K562 (cell line): ENCODE data around the gene ADIG. TPM values are rescaled to one million over a fixed set of nuclear protein-coding genes. Genes with fewer than 3 reads are reported as not detected.
A peak's percentile ranks its signal among the peaks of the same experiment; 100 is the strongest.

Experiments used
- ARNT ChIP-seq, 2 experiments: fragments of 450-650 bp; IDR thresholded peaks; 2 replicates each; pipeline ENCODE4 v1.6.1; 2016; ENCODE audit warnings: mild to moderate bottlenecking in 1 of 2
- CCAR2 ChIP-seq: fragments of 200-400 bp; formaldehyde crosslinking; IDR thresholded peaks from 2 replicates; pipeline ENCODE4 v1.6.1; 2017; ENCODE audit warnings: mild to moderate bottlenecking, low read depth, low read length
- E2F3 ChIP-seq: fragments of 250-450 bp; sonication (Bioruptor Pico); IDR thresholded peaks from 2 replicates; pipeline ENCODE4 v1.4.0; 2020; ENCODE audit warnings: mild to moderate bottlenecking
- GATAD2A ChIP-seq: fragments of 450-650 bp; IDR thresholded peaks from 2 replicates; pipeline ENCODE4 v1.6.1; 2017
- KDM5B ChIP-seq: fragments of 200-600 bp; sonication (generic); IDR thresholded peaks from 2 replicates; pipeline ENCODE4 v1.6.1; 2012; ENCODE audit warnings: low read depth, mild to moderate bottlenecking, moderate library complexity, low read length, control low read depth, inconsistent platforms; ENCODE audit not compliant: insufficient replicate concordance
- LEF1 ChIP-seq: fragments of 450-650 bp; IDR thresholded peaks from 2 replicates; pipeline ENCODE4 v1.6.1; 2016; ENCODE audit warnings: mild to moderate bottlenecking
- NR2C1 ChIP-seq, 2 experiments: fragments of 450-650 bp; IDR thresholded peaks; 2 replicates each; pipeline ENCODE4 v1.6.1; 2017; ENCODE audit warnings: mild to moderate bottlenecking in 2 of 2, antibody characterized with exemption in 1 of 2, inconsistent platforms in 1 of 2, missing compliant biosample characterization in 1 of 2, missing genetic modification characterization in 1 of 2
- NR2F6 ChIP-seq: fragments of 450-650 bp; formaldehyde crosslinking; IDR thresholded peaks from 2 replicates; pipeline ENCODE4 v1.4.0; 2020; ENCODE audit warnings: mild to moderate bottlenecking
- RCOR1 ChIP-seq, 2 experiments: IDR thresholded peaks; 2 replicates each; pipeline ENCODE4 v1.6.1; 2012; ENCODE audit warnings: low read depth in 2 of 2, low read length in 2 of 2, borderline replicate concordance in 1 of 2, improper control_type of control experiment in 1 of 2
- RNF2 ChIP-seq: sonication (generic); IDR thresholded peaks from 2 replicates; pipeline ENCODE4 v1.6.1; 2016
- SIN3B ChIP-seq: fragments of 450-650 bp; IDR thresholded peaks from 2 replicates; pipeline ENCODE4 v1.6.1; 2017; ENCODE audit warnings: low read depth, mild to moderate bottlenecking, moderate library complexity
- SIRT6 ChIP-seq: IDR thresholded peaks from one replicate; pipeline ENCODE4 v1.6.1; 2012; ENCODE audit warnings: low read depth, mild to moderate bottlenecking, control low read depth, inconsistent platforms, low read length, moderate library complexity
- SREBF2 ChIP-seq: sonication (generic); formaldehyde crosslinking; IDR thresholded peaks from 2 replicates; pipeline ENCODE4 v1.4.0; 2020; ENCODE audit warnings: mild to moderate bottlenecking, missing genetic modification reagents
- THRAP3 ChIP-seq: fragments of 450-650 bp; IDR thresholded peaks from 2 replicates; pipeline ENCODE4 v1.6.1; 2016; ENCODE audit warnings: mild to moderate bottlenecking, inconsistent platforms, borderline replicate concordance
- ZNF124 ChIP-seq: sonication (generic); formaldehyde crosslinking; IDR thresholded peaks from 2 replicates; pipeline ENCODE4 v1.8.1; 2022; ENCODE audit warnings: missing genetic modification reagents
- ZNF175 ChIP-seq: fragments of 200-800 bp; sonication (Bioruptor generic); IDR thresholded peaks from 2 replicates; pipeline ENCODE4 v1.6.1; 2016; ENCODE audit warnings: low read depth, mild to moderate bottlenecking, missing genetic modification characterization, missing compliant biosample characterization
- ZNF263 ChIP-seq: sonication (generic); formaldehyde crosslinking; IDR thresholded peaks from 2 replicates; pipeline ENCODE4 v1.8.0; 2022; ENCODE audit warnings: mild to moderate bottlenecking, missing genetic modification reagents, borderline replicate concordance
- ZNF3 ChIP-seq: fragments of 250-450 bp; sonication (Bioruptor Pico); IDR thresholded peaks from 2 replicates; pipeline ENCODE4 v1.5.0; 2021; ENCODE audit warnings: mild to moderate bottlenecking, moderate library complexity
- ZNF395 ChIP-seq: fragments of 200-800 bp; sonication (Bioruptor generic); IDR thresholded peaks from 2 replicates; pipeline ENCODE4 v1.6.1; 2017; ENCODE audit warnings: missing genetic modification characterization, missing compliant biosample characterization
- ZNF583 ChIP-seq: fragments of 250-450 bp; sonication (Bioruptor Pico); IDR thresholded peaks from 2 replicates; pipeline ENCODE4 v1.4.0; 2020
- ZNF785 ChIP-seq: fragments of 250-450 bp; sonication (Bioruptor Pico); IDR thresholded peaks from 2 replicates; pipeline ENCODE4 v1.4.0; 2020; ENCODE audit warnings: mild to moderate bottlenecking
- polyA plus RNA-seq, 8 experiments: library from polyadenylated mRNA; depleted of rRNA in 4 of 8; stranded (reverse) in 5 of 8; unstranded in 3 of 8; fragments of >200 nt; fragmentation: Nextera tagmentation in 2 of 8; fragmentation: Illumina TruSeq in 1 of 8; extraction: Ambion mirVana in 2 of 8; extraction: Trizol in 1 of 8; gene quantifications; 2 replicates each; pipeline versions ENCODE4 v1.2.1 to v1.2.3, GENCODE V29; 2011 to 2014; ENCODE audit warnings: inconsistent platforms in 1 of 8, missing spikeins in 1 of 8
- total RNA-seq, 7 experiments: library from RNA; depleted of rRNA in 6 of 7; stranded (reverse); fragments of >200 nt in 6 of 7; fragmentation: Illumina TruSeq in 2 of 7; extraction: Trizol in 2 of 7; gene quantifications; 2 replicates each; pipeline versions ENCODE4 v1.2.1 to v1.2.3, GENCODE V29; 2011 to 2021; ENCODE audit warnings: low replicate concordance in 1 of 7
- TF ChIP-seq, protein P1 (sequence below): sonication (generic); formaldehyde crosslinking; IDR thresholded peaks from 2 replicates; pipeline ENCODE4 v1.8.0; 2022; ENCODE audit warnings: mild to moderate bottlenecking, missing genetic modification reagents
- TF ChIP-seq, protein P2 (sequence below): fragments of 250-450 bp; sonication (Bioruptor Pico); IDR thresholded peaks from 2 replicates; pipeline ENCODE4 v1.8.0; 2022; ENCODE audit warnings: inconsistent platforms, mild to moderate bottlenecking, moderate library complexity, borderline replicate concordance

Gene ADIG
- total and polyA plus RNA-seq, 9 of the 15 experiments (the other 6 are each of a cell fraction or from before 2014, with no cell fraction given) = not detected

- TF ChIP-seq, protein P1, sequence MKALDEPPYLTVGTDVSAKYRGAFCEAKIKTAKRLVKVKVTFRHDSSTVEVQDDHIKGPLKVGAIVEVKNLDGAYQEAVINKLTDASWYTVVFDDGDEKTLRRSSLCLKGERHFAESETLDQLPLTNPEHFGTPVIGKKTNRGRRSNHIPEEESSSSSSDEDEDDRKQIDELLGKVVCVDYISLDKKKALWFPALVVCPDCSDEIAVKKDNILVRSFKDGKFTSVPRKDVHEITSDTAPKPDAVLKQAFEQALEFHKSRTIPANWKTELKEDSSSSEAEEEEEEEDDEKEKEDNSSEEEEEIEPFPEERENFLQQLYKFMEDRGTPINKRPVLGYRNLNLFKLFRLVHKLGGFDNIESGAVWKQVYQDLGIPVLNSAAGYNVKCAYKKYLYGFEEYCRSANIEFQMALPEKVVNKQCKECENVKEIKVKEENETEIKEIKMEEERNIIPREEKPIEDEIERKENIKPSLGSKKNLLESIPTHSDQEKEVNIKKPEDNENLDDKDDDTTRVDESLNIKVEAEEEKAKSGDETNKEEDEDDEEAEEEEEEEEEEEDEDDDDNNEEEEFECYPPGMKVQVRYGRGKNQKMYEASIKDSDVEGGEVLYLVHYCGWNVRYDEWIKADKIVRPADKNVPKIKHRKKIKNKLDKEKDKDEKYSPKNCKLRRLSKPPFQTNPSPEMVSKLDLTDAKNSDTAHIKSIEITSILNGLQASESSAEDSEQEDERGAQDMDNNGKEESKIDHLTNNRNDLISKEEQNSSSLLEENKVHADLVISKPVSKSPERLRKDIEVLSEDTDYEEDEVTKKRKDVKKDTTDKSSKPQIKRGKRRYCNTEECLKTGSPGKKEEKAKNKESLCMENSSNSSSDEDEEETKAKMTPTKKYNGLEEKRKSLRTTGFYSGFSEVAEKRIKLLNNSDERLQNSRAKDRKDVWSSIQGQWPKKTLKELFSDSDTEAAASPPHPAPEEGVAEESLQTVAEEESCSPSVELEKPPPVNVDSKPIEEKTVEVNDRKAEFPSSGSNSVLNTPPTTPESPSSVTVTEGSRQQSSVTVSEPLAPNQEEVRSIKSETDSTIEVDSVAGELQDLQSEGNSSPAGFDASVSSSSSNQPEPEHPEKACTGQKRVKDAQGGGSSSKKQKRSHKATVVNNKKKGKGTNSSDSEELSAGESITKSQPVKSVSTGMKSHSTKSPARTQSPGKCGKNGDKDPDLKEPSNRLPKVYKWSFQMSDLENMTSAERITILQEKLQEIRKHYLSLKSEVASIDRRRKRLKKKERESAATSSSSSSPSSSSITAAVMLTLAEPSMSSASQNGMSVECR (CRISPR knock-in tag) = no peak
- TF ChIP-seq ZNF124 (CRISPR knock-in tag) (no peak), ZNF395 (CRISPR knock-in tag) (peak; percentile 84; the same call in 1 of the 2 replicates), RNF2 (peak; percentile 59; the same call in 1 of the 2 replicates), E2F3 (no peak), ZNF263 (CRISPR knock-in tag) (no peak), ZNF785 (CRISPR knock-in tag) (no peak), SIN3B (no peak), GATAD2A (no peak), ZNF3 (no peak), KDM5B (no peak), SIRT6 (no peak), ARNT (IDR thresholded peaks at IDR 0.05) (peak; percentile 65 to 80; a peak in 3 of 4 replicates), NR2F6 (no peak), SREBF2 (CRISPR knock-in tag) (no peak), ZNF583 (0 out of 2 replicates have a peak, but pooled peaks have one; percentile 36), THRAP3 (no peak), NR2C1 (IDR thresholded peaks at IDR 0.05) (no peak), NR2C1 (tag; IDR thresholded peaks at IDR 0.05) (no peak), CCAR2 (no peak), ZNF175 (CRISPR knock-in tag) (no peak), LEF1 (0 out of 2 replicates have a peak, but pooled peaks have one; percentile 44), RCOR1 (IDR thresholded peaks at IDR 0.05; ENCODE audit: borderline replicate concordance in 1 of 2, low read depth in 2 of 2, low read length in 2 of 2) (peak; percentile 81 to 83; a peak in 3 of 4 replicates)
- TF ChIP-seq, protein P2, sequence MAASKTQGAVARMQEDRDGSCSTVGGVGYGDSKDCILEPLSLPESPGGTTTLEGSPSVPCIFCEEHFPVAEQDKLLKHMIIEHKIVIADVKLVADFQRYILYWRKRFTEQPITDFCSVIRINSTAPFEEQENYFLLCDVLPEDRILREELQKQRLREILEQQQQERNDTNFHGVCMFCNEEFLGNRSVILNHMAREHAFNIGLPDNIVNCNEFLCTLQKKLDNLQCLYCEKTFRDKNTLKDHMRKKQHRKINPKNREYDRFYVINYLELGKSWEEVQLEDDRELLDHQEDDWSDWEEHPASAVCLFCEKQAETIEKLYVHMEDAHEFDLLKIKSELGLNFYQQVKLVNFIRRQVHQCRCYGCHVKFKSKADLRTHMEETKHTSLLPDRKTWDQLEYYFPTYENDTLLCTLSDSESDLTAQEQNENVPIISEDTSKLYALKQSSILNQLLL = no peak
Measured at GRCh38 chr20:38563802-38564431, 17.1 kb upstream of the ADIG start (continued).
